HG02870 (cell line): ENCODE results near the gene RAD23B.

Experiments
- ATAC-seq: cut with Tn5 transposase; IDR thresholded peaks from one replicate; pipeline ENCODE4 v1.9.1; 2021; ENCODE audit warnings: mild to moderate bottlenecking, moderate library complexity; ENCODE audit not compliant: unreplicated experiment

RAD23B gene

GRCh38 chr9:107368696-107369095 is 85.6 kb downstream of the RAD23B start:
- ATAC-seq, result no peak

DNA sequence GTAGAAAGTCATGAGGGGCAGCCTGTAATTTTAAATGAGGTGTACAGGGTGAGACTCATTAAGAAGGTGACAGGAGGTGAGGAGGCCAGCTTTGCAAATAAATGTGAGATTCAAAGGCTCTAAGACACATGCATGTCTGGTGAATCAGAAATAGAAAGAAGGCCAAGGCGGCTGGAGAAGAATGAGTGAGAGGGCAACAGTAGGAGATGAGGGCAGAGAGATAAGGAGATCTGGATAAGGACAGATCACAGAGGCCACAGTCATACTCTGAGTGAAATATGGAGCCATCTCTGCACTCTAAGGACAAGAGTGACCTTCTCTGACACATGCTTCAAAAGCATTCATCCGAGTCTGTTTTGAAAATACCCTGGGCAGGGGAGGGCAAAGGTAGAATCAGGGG is 90.7 kb downstream of the RAD23B start:
- ATAC-seq, result no peak

- ATAC-seq, result no peak
Observed at GRCh38 chr9:107375001-107375400, 91.9 kb downstream of the RAD23B start.

- ATAC-seq, result no peak
Observed at GRCh38 chr9:107375651-107376369, 92.7 kb downstream of the RAD23B start.

GRCh38 chr9:107378006-107378405 is 94.9 kb downstream of the RAD23B start:
- no peak for ATAC-seq
